DND-41 (cell line): ENCODE results near the gene NOC2L.

Experiments
- CTCF ChIP-seq: IDR thresholded peaks from 2 replicates; pipeline ENCODE4 v1.5.1; 2012; ENCODE audit warnings: borderline replicate concordance, low read length, moderate library complexity, mild to moderate bottlenecking; ENCODE audit not compliant: poor library complexity, severe bottlenecking; ENCODE audit errors: extremely low read depth
- EZH2 ChIP-seq: IDR thresholded peaks from 3 replicates; pipeline ENCODE4 v1.6.1; 2012; ENCODE audit warnings: borderline replicate concordance, low read depth, mild to moderate bottlenecking, moderate library complexity, low read length, inconsistent platforms; ENCODE audit not compliant: severe bottlenecking

- TF ChIP-seq CTCF (no peak), EZH2 (no peak)
Measured at GRCh38 chr1:913491-914130, 45.4 kb downstream of the NOC2L start.
